Panc1 (cell line): ENCODE results near the gene ADH7. TPM values are rescaled to one million over a fixed set of nuclear protein-coding genes. Genes with fewer than 3 reads are reported as not detected.
"Not testable (repeated sequence)": the region's sequence is repeated elsewhere in the genome, so short reads cannot be mapped to it uniquely, and the experiment has no call there.

Experiments used
- ATAC-seq: fragments of 200-7000 bp; cut with Tn5 transposase; 2 replicates; pipeline ENCODE4 v1.9.1; 2020; ENCODE audit warnings: mild to moderate bottlenecking, moderate library complexity
- BruUV-seq: library from RNA; stranded (reverse); fragments of 400-500 nt; replicated peaks from 2 replicates; lab custom pipeline; 2021; lab: Mats Ljungman, UMichigan
- CTCF ChIA-PET: fragments of 300-600 bp; sonication (Branson Sonifier 250); formaldehyde crosslinking; loops from one replicate; lab custom pipeline; 2022; ENCODE audit warnings: antibody characterized with exemption; lab: Charles Lee
- POLR2A ChIA-PET: fragments of 300-600 bp; sonication (Branson Sonifier 250); formaldehyde crosslinking; loops from one replicate; lab custom pipeline; 2022; ENCODE audit warnings: antibody characterized with exemption; lab: Charles Lee
- DNase-seq: peaks from one replicate; pipeline ENCODE4 v3.0.0-alpha.2; 2010; ENCODE audit warnings: low read depth, low spot score
- H3K27ac ChIP-seq: 2 replicates; pipeline ENCODE4 v1.5.1; 2011; ENCODE audit warnings: mild to moderate bottlenecking, low read length, inconsistent platforms
- H3K27me3 ChIP-seq: fragments of 200-500 bp; sonication (Bioruptor generic); 2 replicates; pipeline ENCODE4 v1.6.0; 2014; ENCODE audit warnings: low read length, inconsistent platforms; ENCODE audit not compliant: control insufficient read depth, insufficient read depth
- H3K36me3 ChIP-seq: fragments of 200-500 bp; sonication (Bioruptor generic); 2 replicates; pipeline ENCODE4 v1.5.1; 2014; ENCODE audit warnings: inconsistent platforms, mild to moderate bottlenecking, low read length, moderate library complexity; ENCODE audit not compliant: control insufficient read depth, insufficient read depth
- H3K4me1 ChIP-seq: 2 replicates; pipeline ENCODE4 v1.5.1; 2011; ENCODE audit warnings: inconsistent platforms, mild to moderate bottlenecking, low read length, moderate library complexity; ENCODE audit not compliant: control insufficient read depth, insufficient read depth
- H3K4me3 ChIP-seq, 2 experiments: 2 replicates each; pipeline ENCODE4 v1.5.1; 2011 to 2012; ENCODE audit warnings: low read depth in 2 of 2, low read length in 2 of 2, mild to moderate bottlenecking in 2 of 2, inconsistent platforms in 1 of 2, moderate library complexity in 1 of 2
- H3K9me3 ChIP-seq: fragments of 200-500 bp; sonication (Bioruptor generic); 2 replicates; pipeline ENCODE4 v1.5.1; 2014; ENCODE audit warnings: low read depth, mild to moderate bottlenecking, inconsistent platforms, low read length, moderate library complexity; ENCODE audit not compliant: control insufficient read depth, insufficient read depth
- CTCF ChIP-seq: fragments of 450-650 bp; IDR thresholded peaks from 2 replicates; pipeline ENCODE4 v1.5.1; 2017; ENCODE audit warnings: mild to moderate bottlenecking
- REST ChIP-seq, 2 experiments: IDR thresholded peaks; 2 replicates each; pipeline ENCODE4 v1.6.1; 2011 to 2012; ENCODE audit warnings: low read depth in 2 of 2, control low read depth in 1 of 2, low read length in 1 of 2, mild to moderate bottlenecking in 1 of 2, moderate library complexity in 1 of 2; ENCODE audit not compliant: insufficient read depth in 1 of 2
- SIN3A ChIP-seq: IDR thresholded peaks from 2 replicates; pipeline ENCODE4 v1.6.1; 2012; ENCODE audit warnings: low read depth, mild to moderate bottlenecking, low read length, moderate library complexity, borderline replicate concordance; ENCODE audit not compliant: insufficient read depth
- TCF7L2 ChIP-seq: IDR thresholded peaks from 2 replicates; pipeline ENCODE4 v1.6.1; 2011; ENCODE audit warnings: mild to moderate bottlenecking, low read depth, low read length, inconsistent platforms
- in situ Hi-C: cut with HindIII; loops from 2 replicates; pipeline ENCODE4 v1.10.0; 2016; ENCODE audit warnings: low sequenced_read_pairs, low pct_unique_long_range_greater_than_20kb
- intact Hi-C: fragments of 100-400 bp; cut with micrococcal nuclease; formaldehyde crosslinking; loops from one replicate; pipeline ENCODE4 v1.10.0; 2022; ENCODE audit not compliant: unreplicated experiment
- total RNA-seq: library from RNA; stranded (reverse); gene quantifications from one replicate; pipeline ENCODE4 v1.2.1, GENCODE V29; 2021; ENCODE audit not compliant: unreplicated experiment

ADH7 gene
- total RNA-seq, 1 experiment from 2014 or later, result not detected

- ChIA-PET POLR2A (no interaction called here), CTCF (no interaction called here)
- ATAC-seq (no peak), DNase-seq (no peak)
- H3K27me3 ChIP-seq, result no peaks in the 10 kb centered on the region
- in situ Hi-C loops (no loop called here), intact Hi-C loops (no loop called here)
- no TSS peak for BruUV-seq
- TF ChIP-seq TCF7L2 (no peak), REST (IDR thresholded peaks at IDR 0.05; ENCODE audit: insufficient read depth in 1 of 2, low read depth in 2 of 2, low read length in 1 of 2) (no peak), CTCF (no peak), SIN3A (no peak)
- no peaks in the 10 kb centered on the region for H3K36me3 ChIP-seq
- no peaks in the 10 kb centered on the region for H3K9me3 ChIP-seq
- no peak overlapping the region for H3K27ac ChIP-seq
- H3K4me1 ChIP-seq, result no peaks in the 10 kb centered on the region
- no peak overlapping the region for H3K4me3 ChIP-seq
Measured at GRCh38 chr4:99417125-99417524, 18.0 kb downstream of the ADH7 start.

- intact Hi-C loops, DNase-seq, H3K9me3 ChIP-seq, H3K4me3 ChIP-seq, H3K36me3 ChIP-seq, ATAC-seq, H3K4me1 ChIP-seq, H3K27me3 ChIP-seq, H3K27ac ChIP-seq, BruUV-seq, POLR2A ChIA-PET, in situ Hi-C loops, CTCF ChIA-PET: not testable (repeated sequence)
Measured at GRCh38 chr4:99415762-99416161, 19.4 kb downstream of the ADH7 start.

GRCh38 chr4:99414902-99415301 is 20.2 kb downstream of the ADH7 start:
- in situ Hi-C loops, H3K9me3 ChIP-seq, H3K4me3 ChIP-seq, CTCF ChIA-PET, POLR2A ChIA-PET, H3K4me1 ChIP-seq, H3K27ac ChIP-seq, H3K36me3 ChIP-seq, DNase-seq, H3K27me3 ChIP-seq, ATAC-seq, BruUV-seq: not testable (repeated sequence)
- intact Hi-C loops, result loop anchor here (5.0 kb wide), 1 partner anchor 47 kb away; no protein-coding TSS in a partner anchor
